Measurements from ENCODE around the gene UBXN10. TPM values are rescaled to one million over a fixed set of nuclear protein-coding genes. Genes with fewer than 3 reads are reported as not detected.

UBXN10 gene
- total and polyA plus RNA-seq, 9 donors, result 0.20 to 28.0 (median 1.5) TPM

GRCh38 chr1:20198918-20199317 is 13.0 kb downstream of the UBXN10 start:
- WGBS, 3 donors, result 72 to 84% (median 83%) methylated on average over 7 of the region's 7 CpGs
- intact Hi-C loops (cut with DNase I), result no loop called here

GRCh38 chr1:20199403-20199802 is 13.5 kb downstream of the UBXN10 start:
- DNase-seq, result no peak
- WGBS, 3 donors, result 63 to 69% (median 64%) methylated on average over 3 of the region's 3 CpGs
- Histone ChIP-seq H3K27ac (no peak overlapping the region), H3K4me3 (no peak overlapping the region), H3K27me3 (no peaks in the 10 kb centered on the region), H3K9me3 (no peaks in the 10 kb centered on the region), H3K4me1 (ENCODE audit: insufficient read depth) (peaks cover 2% of the 10 kb centered on the region), H3K36me3 (no peaks in the 10 kb centered on the region)
- TF ChIP-seq CTCF (IDR thresholded peaks at IDR 0.05) (no peak), POLR2A (IDR thresholded peaks at IDR 0.05) (no peak), EP300 (IDR thresholded peaks at IDR 0.05) (no peak)
- intact Hi-C loops (cut with DNase I), result no loop called here

More at GRCh38 chr1:20198918-20199317, 13.0 kb downstream of the UBXN10 start:
- Histone ChIP-seq H3K27me3 (no peaks in the 10 kb centered on the region), H3K36me3 (no peaks in the 10 kb centered on the region), H3K4me3 (no peak overlapping the region), H3K4me1 (ENCODE audit: insufficient read depth) (peaks cover 2% of the 10 kb centered on the region), H3K9me3 (no peaks in the 10 kb centered on the region), H3K27ac (no peak overlapping the region)
- TF ChIP-seq CTCF (IDR thresholded peaks at IDR 0.05), result no peak
- TF ChIP-seq POLR2A (IDR thresholded peaks at IDR 0.05), result no peak
- TF ChIP-seq EP300 (IDR thresholded peaks at IDR 0.05), result no peak
- DNase-seq, result no peak

GRCh38 chr1:20199840-20200239 is 13.9 kb downstream of the UBXN10 start:
- Histone ChIP-seq H3K36me3 (no peaks in the 10 kb centered on the region), H3K4me3 (no peak overlapping the region), H3K27ac (no peak overlapping the region), H3K27me3 (no peaks in the 10 kb centered on the region), H3K9me3 (no peaks in the 10 kb centered on the region), H3K4me1 (ENCODE audit: insufficient read depth) (peaks cover under 1% of the 10 kb centered on the region)
- TF ChIP-seq POLR2A (IDR thresholded peaks at IDR 0.05) (no peak), CTCF (IDR thresholded peaks at IDR 0.05) (no peak), EP300 (IDR thresholded peaks at IDR 0.05) (no peak)
- WGBS, 3 donors, result 65 to 83% (median 74%) methylated on average over 2 of the region's 2 CpGs
- intact Hi-C loops (cut with DNase I), result loop anchor here in 1 of 4 donors (10.0 kb wide), 1 partner anchor 275 kb away; no protein-coding TSS in a partner anchor
- DNase-seq, result no peak

- H3K36me3 ChIP-seq, result no peaks in the 10 kb centered on the region
- intact Hi-C loops (cut with DNase I), result loop anchor here in 1 of 4 donors (10.0 kb wide), 1 partner anchor 274 kb away; no protein-coding TSS in a partner anchor
- TF ChIP-seq POLR2A (IDR thresholded peaks at IDR 0.05) (no peak), EP300 (IDR thresholded peaks at IDR 0.05) (no peak), CTCF (IDR thresholded peaks at IDR 0.05) (no peak)
- no peaks in the 10 kb centered on the region for H3K4me1 ChIP-seq (ENCODE audit: insufficient read depth)
- no peak overlapping the region for H3K4me3 ChIP-seq
- H3K27me3 ChIP-seq, result no peaks in the 10 kb centered on the region
- H3K27ac ChIP-seq, result no peak overlapping the region
- no peak for DNase-seq
- H3K9me3 ChIP-seq, result no peaks in the 10 kb centered on the region
- 90 to 92% (median 91%) methylated on average over 2 of the region's 2 CpGs for WGBS, 3 donors
Measured at GRCh38 chr1:20200966-20201365, 15.1 kb downstream of the UBXN10 start.
